Natural killer cell treated with Interleukin-12 subunit alpha and Interleukin-12 subunit beta and Interleukin-15 and Interleukin-18, amount 100 ng/mL, for 72 hours (primary cell): ENCODE results near the gene MARCO. TPM values are rescaled to one million over a fixed set of nuclear protein-coding genes. Genes with fewer than 3 reads are reported as not detected.
"Not testable (repeated sequence)": the region's sequence is repeated elsewhere in the genome, so short reads cannot be mapped to it uniquely, and the experiment has no call there.

Experiments used
- ATAC-seq, 2 donors: fragments of 150-1000 bp; cut with Tn5 transposase in 1 of 2; sonication (Bioruptor Pico), chemical (Tn5 transposase) in 1 of 2; 2 replicates each; pipeline ENCODE4 v1.10.0; 2021
- DNase-seq: peaks from one replicate; pipeline ENCODE4 v3.0.0; 2022; ENCODE audit warnings: low spot score
- H3K27ac Mint-ChIP-seq, 2 donors: 1 replicate in 1 of 2; 2 replicates in 1 of 2; pipeline ENCODE4 v1.8.0; 2022; ENCODE audit warnings: mixed read lengths in 2 of 2, mild to moderate bottlenecking in 1 of 2, moderate library complexity in 1 of 2
- H3K27me3 Mint-ChIP-seq, 2 donors: 1 replicate in 1 of 2; 2 replicates in 1 of 2; pipeline ENCODE4 v1.8.0; 2022; ENCODE audit warnings: mixed read lengths in 2 of 2
- H3K36me3 Mint-ChIP-seq: one replicate; pipeline ENCODE4 v1.8.0; 2022; ENCODE audit warnings: mixed read lengths
- H3K4me1 Mint-ChIP-seq, 2 donors: 1 replicate in 1 of 2; 2 replicates in 1 of 2; pipeline ENCODE4 v1.8.0; 2022; ENCODE audit warnings: low read depth in 2 of 2, mixed read lengths in 2 of 2, mild to moderate bottlenecking in 1 of 2
- H3K4me3 Mint-ChIP-seq: one replicate; pipeline ENCODE4 v1.8.0; 2022; ENCODE audit warnings: mixed read lengths
- H3K9me3 Mint-ChIP-seq: 2 replicates; pipeline ENCODE4 v1.8.0; 2022; ENCODE audit warnings: mixed read lengths
- total RNA-seq, 2 donors: library from RNA; stranded (reverse); gene quantifications; one replicate each; pipeline ENCODE4 v1.2.3, GENCODE V29; 2022

MARCO gene
- total RNA-seq, 2 donors from 2014 or later: not detected

GRCh38 chr2:119028327-119029174, 86.6 kb downstream of the MARCO start:
- Mint-ChIP-seq H3K27ac (no peak overlapping the region), H3K9me3 (peaks cover 2% of the 10 kb centered on the region), H3K36me3 (no peaks in the 10 kb centered on the region), H3K4me3 (no peak overlapping the region), H3K4me1 (no peaks in the 10 kb centered on the region), H3K27me3 (peaks cover 23 to 31% of the 10 kb centered on the region in 2 donors)
- ATAC-seq (no peak), DNase-seq (no peak)

- no peak for DNase-seq
- peaks cover under 1% of the 10 kb centered on the region for H3K36me3 Mint-ChIP-seq
- peaks cover 24 to 33% of the 10 kb centered on the region in 2 donors for H3K27me3 Mint-ChIP-seq
- H3K9me3 Mint-ChIP-seq: peaks cover 3% of the 10 kb centered on the region
- H3K4me3 Mint-ChIP-seq: no peak overlapping the region
- no peaks in the 10 kb centered on the region for H3K4me1 Mint-ChIP-seq
- no peak for ATAC-seq
- no peak overlapping the region for H3K27ac Mint-ChIP-seq
Observed at GRCh38 chr2:119029297-119029696, 87.3 kb downstream of the MARCO start.

GRCh38 chr2:119037922-119038321, 95.9 kb downstream of the MARCO start:
- H3K27ac Mint-ChIP-seq, H3K36me3 Mint-ChIP-seq, DNase-seq, H3K9me3 Mint-ChIP-seq, ATAC-seq, H3K4me1 Mint-ChIP-seq, H3K4me3 Mint-ChIP-seq: not testable (repeated sequence)
- H3K27me3 Mint-ChIP-seq: peaks cover 16 to 19% of the 10 kb centered on the region in 2 donors

- Mint-ChIP-seq H3K36me3 (no peaks in the 10 kb centered on the region), H3K27me3 (peaks cover 4 to 16% of the 10 kb centered on the region in 2 donors), H3K9me3 (peaks cover 2% of the 10 kb centered on the region), H3K4me3 (no peak overlapping the region), H3K27ac (no peak overlapping the region), H3K4me1 (no peaks in the 10 kb centered on the region)
- ATAC-seq (no peak), DNase-seq (no peak)
Observed at GRCh38 chr2:119040730-119041129, 98.7 kb downstream of the MARCO start.

Other genes starting within 250 kb of the MARCO start
- gene EN1, start 94.5 kb upstream of the MARCO start, total RNA-seq: not detected
- not detected for gene C1QL2, start 216.6 kb downstream of the MARCO start, total RNA-seq